ENCODE measurements around the gene MTCH2.

The MTCH2 gene

DNA sequence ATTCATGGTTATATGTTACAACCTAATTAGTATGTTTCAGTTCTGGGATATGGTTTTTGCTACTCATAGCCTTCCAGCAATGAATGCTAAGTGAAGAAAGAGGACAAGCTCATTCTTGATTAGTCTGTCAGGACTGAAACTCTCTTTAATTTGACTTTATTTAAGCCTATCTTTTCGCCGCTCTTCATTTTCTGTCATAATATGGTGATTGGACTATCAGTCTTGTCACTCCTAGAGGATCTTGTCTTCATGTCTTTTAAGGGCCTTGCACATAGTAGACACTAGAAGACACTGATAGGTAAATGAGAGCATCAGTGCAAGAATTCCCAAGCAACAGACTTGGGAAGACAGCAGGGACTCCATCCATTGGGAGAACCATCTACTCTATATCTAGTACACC, 18.9 kb upstream of the MTCH2 start:
- no peak for TF ChIP-seq EZH2phosphoT487 (IDR thresholded peaks at IDR 0.05; ENCODE audit: low read depth)
- TF ChIP-seq, protein P1, sequence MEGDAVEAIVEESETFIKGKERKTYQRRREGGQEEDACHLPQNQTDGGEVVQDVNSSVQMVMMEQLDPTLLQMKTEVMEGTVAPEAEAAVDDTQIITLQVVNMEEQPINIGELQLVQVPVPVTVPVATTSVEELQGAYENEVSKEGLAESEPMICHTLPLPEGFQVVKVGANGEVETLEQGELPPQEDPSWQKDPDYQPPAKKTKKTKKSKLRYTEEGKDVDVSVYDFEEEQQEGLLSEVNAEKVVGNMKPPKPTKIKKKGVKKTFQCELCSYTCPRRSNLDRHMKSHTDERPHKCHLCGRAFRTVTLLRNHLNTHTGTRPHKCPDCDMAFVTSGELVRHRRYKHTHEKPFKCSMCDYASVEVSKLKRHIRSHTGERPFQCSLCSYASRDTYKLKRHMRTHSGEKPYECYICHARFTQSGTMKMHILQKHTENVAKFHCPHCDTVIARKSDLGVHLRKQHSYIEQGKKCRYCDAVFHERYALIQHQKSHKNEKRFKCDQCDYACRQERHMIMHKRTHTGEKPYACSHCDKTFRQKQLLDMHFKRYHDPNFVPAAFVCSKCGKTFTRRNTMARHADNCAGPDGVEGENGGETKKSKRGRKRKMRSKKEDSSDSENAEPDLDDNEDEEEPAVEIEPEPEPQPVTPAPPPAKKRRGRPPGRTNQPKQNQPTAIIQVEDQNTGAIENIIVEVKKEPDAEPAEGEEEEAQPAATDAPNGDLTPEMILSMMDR (IDR thresholded peaks at IDR 0.05; ENCODE audit: low read depth, low read length) = no peak
- H3K27me3 ChIP-seq (ENCODE audit: low read depth, low read length) = no peaks in the 10 kb centered on the region
- H3K27ac ChIP-seq (ENCODE audit: low read length) = no peak overlapping the region
- no peak overlapping the region for H3K4me3 ChIP-seq (ENCODE audit: low read length)
- H3K36me3 ChIP-seq (replicated peaks; ENCODE audit: low read depth, low read length) = no peaks in the 10 kb centered on the region
- no peak overlapping the region for H3K4me2 ChIP-seq (ENCODE audit: low read length)
- no peaks in the 10 kb centered on the region for H3K79me2 ChIP-seq (ENCODE audit: low read length)
- H2AFZ ChIP-seq (ENCODE audit: low read depth, low read length) = no peak overlapping the region
- H4K20me1 ChIP-seq (ENCODE audit: insufficient read depth, low read length) = no peaks in the 10 kb centered on the region
- H3K4me1 ChIP-seq (ENCODE audit: low read length) = peaks cover 27% of the 10 kb centered on the region
- no peak overlapping the region for H3K9ac ChIP-seq (ENCODE audit: low read length)
- H3K9me3 ChIP-seq (ENCODE audit: insufficient read depth, low read length) = no peaks in the 10 kb centered on the region

DNA sequence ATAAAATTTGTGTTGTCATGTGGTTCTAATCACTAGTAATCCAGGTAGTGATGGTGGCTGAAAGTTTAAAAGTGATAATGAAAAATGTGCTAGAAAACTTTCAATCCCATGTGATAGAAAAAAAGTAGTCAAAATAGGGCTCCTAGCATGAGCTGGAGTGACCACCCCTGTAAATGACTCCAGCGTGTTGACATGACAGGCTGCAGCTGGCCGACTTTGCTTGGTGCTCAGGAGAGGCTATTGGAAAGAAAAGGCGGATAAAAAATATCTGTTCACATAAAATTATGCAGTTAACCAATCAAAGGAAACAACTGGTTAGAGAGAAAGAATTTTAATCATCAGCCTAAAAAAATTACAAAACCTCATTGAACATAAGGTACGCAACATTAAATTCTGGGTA, 16.9 kb upstream of the MTCH2 start:
- Histone ChIP-seq H3K4me3 (ENCODE audit: low read length) (no peak overlapping the region), H3K9me3 (ENCODE audit: insufficient read depth, low read length) (no peaks in the 10 kb centered on the region), H3K4me1 (ENCODE audit: low read length) (peaks cover 16% of the 10 kb centered on the region), H3K9ac (ENCODE audit: low read length) (no peak overlapping the region), H3K27me3 (ENCODE audit: low read depth, low read length) (no peaks in the 10 kb centered on the region), H2AFZ (ENCODE audit: low read depth, low read length) (no peak overlapping the region), H3K79me2 (ENCODE audit: low read length) (no peaks in the 10 kb centered on the region), H3K36me3 (replicated peaks; ENCODE audit: low read depth, low read length) (no peaks in the 10 kb centered on the region), H4K20me1 (ENCODE audit: insufficient read depth, low read length) (no peaks in the 10 kb centered on the region), H3K4me2 (ENCODE audit: low read length) (no peak overlapping the region), H3K27ac (ENCODE audit: low read length) (no peak overlapping the region)
- TF ChIP-seq, protein P1 (IDR thresholded peaks at IDR 0.05; ENCODE audit: low read depth, low read length) = no peak

DNA sequence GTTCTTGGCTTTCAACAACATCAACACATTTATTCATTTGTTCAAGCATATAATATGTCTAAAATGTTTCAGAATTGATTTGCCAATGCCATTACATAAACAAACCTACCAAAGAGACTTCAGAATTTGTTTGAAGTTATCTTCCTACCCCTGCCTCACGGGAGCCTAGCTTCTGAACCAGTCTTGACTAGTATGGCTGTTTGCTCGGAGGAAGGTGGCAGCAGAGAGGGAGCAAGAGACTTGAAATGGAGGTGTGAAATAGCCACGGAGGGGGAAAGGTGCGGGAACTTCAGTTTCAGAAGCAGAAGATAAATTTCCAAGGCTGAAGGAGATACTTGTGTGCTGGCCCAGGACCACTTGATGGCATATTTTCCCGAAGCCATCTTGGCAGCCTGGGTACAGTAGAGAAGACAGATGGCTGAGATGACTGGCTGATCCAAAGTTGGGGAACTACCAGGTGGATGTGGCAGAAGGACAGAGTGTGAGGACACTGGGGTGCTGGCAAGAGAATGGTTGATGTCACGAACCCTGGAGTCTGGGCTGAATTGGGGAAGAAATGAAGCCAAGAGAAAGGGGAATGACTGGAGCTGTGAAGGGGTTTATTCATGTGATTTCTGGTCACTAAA, 14.0 kb upstream of the MTCH2 start:
- Histone ChIP-seq H3K79me2 (ENCODE audit: low read length) (no peaks in the 10 kb centered on the region), H4K20me1 (ENCODE audit: insufficient read depth, low read length) (no peaks in the 10 kb centered on the region), H3K9ac (ENCODE audit: low read length) (no peak overlapping the region), H3K4me1 (ENCODE audit: low read length) (no peaks in the 10 kb centered on the region), H3K4me3 (ENCODE audit: low read length) (no peak overlapping the region), H3K36me3 (replicated peaks; ENCODE audit: low read depth, low read length) (no peaks in the 10 kb centered on the region), H3K4me2 (ENCODE audit: low read length) (no peak overlapping the region), H3K27ac (ENCODE audit: low read length) (no peak overlapping the region), H3K9me3 (ENCODE audit: insufficient read depth, low read length) (no peaks in the 10 kb centered on the region), H2AFZ (ENCODE audit: low read depth, low read length) (no peak overlapping the region), H3K27me3 (ENCODE audit: low read depth, low read length) (no peaks in the 10 kb centered on the region)
- no peak for TF ChIP-seq EZH2phosphoT487 (IDR thresholded peaks at IDR 0.05; ENCODE audit: low read depth)
- TF ChIP-seq, protein P1 (IDR thresholded peaks at IDR 0.05; ENCODE audit: low read depth, low read length) = no peak

DNA sequence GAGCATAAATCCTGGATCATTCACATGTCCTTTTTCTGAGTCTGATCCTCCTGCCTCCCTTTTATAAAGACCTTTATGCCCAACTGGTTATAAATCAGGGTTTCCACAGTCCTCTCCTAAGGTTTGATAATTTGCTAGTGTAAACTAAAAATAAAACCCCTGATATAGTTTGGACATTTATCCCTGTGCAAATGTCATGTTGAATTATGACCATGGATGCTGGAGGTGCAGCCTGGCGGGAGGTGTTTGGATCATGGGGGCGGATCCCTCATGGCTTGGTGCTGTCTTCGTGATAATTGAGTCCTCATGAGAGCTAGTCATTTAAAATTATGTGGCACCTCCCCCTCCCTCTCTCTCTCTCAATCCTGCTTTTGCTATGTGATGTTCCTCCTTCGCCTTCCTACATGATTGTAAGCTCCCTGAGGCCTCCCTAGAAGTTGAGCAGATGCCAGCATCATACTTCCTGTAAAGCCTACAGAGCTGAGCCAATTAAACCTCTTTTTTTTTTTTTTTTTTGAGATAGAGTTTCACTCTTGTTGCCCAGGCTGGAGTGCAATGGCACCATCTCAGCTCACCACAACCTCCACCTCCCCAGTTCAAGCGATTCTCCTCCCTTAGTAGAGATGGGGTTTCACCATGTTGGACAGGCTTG, 9.6 kb upstream of the MTCH2 start:
- no peaks in the 10 kb centered on the region for H3K27me3 ChIP-seq (ENCODE audit: low read depth, low read length)
- no peak overlapping the region for H3K27ac ChIP-seq (ENCODE audit: low read length)
- H2AFZ ChIP-seq (ENCODE audit: low read depth, low read length) = no peak overlapping the region
- no peak overlapping the region for H3K9ac ChIP-seq (ENCODE audit: low read length)
- H4K20me1 ChIP-seq (ENCODE audit: insufficient read depth, low read length) = no peaks in the 10 kb centered on the region
- no peaks in the 10 kb centered on the region for H3K9me3 ChIP-seq (ENCODE audit: insufficient read depth, low read length)
- no peaks in the 10 kb centered on the region for H3K4me1 ChIP-seq (ENCODE audit: low read length)
- no peak overlapping the region for H3K4me3 ChIP-seq (ENCODE audit: low read length)
- TF ChIP-seq EZH2phosphoT487 (IDR thresholded peaks at IDR 0.05; ENCODE audit: low read depth) = no peak
- H3K79me2 ChIP-seq (ENCODE audit: low read length) = no peaks in the 10 kb centered on the region
- no peak overlapping the region for H3K4me2 ChIP-seq (ENCODE audit: low read length)
- no peaks in the 10 kb centered on the region for H3K36me3 ChIP-seq (replicated peaks; ENCODE audit: low read depth, low read length)

All from OCI-LY3 (cell line).